AG08395 (cell line): ENCODE data around the gene TDG.

Source experiments
- DNase-seq: peaks from one replicate; pipeline ENCODE4 v3.0.0; 2012; ENCODE audit warnings: mixed read lengths, low spot score

Gene TDG

DNA sequence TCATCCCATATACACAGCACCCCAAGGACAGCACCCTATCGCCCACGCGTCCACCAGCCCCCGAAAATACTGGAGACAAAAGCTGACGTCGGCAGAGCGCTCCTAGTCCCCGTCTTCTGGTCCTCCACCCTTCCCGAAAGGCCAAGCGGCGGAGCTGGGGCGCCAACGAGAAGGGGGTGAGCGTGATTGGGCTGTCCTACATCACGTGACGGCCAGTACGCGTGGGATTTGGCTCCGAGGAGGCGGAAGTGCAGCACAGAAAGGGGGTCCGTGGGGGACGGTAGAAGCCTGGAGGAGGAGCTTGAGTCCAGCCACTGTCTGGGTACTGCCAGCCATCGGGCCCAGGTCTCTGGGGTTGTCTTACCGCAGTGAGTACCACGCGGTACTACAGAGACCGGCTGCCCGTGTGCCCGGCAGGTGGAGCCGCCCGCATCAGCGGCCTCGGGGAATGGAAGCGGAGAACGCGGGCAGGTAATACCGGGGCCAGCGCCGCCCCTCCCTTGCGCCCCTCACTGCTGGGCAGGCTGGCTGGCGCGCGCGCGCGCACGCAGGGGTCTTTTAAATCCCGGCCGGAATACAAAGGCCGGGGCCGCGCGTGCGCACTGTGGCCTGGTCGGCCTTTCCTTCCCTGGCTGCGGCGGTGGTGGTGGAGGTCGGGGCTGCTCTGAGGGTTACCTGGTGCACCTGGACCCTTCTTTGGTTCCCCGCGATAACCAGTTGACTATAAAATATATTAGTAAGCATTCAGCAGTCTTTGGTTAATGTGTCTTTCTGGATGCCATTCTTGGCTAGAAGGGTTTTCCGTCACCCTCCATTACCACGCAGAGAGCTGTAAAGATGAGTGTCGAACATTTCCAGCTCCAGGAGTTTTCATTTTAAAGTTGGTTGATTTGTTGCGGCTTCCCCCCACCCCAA lies at the start of gene TDG:
TSS of gene TDG (plus strand) at position 283 of the 915 bp plus-strand sequence. CDS start at position 449, 166 bp downstream.
- DNase-seq = peak; percentile 98

DNA sequence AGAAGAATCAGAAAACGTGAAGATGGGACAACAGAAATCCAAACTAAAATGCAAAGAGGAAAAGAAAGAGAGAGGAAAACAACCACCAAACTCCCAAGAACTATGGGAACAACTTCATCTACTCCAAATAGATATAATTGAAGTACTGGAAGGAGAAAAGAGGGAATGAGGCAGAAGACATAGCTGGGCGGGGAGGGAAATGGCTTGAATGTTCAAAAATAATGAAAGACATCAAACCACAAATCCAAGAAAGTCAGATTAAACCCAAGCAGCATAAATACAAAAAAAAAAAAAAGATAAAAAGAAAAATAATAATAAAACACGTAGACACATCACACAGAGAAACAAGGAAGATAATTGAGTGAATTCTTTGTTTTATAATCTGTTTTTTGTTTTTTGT lies 47.8 kb upstream of the TDG start:
- no peak for DNase-seq

DNA sequence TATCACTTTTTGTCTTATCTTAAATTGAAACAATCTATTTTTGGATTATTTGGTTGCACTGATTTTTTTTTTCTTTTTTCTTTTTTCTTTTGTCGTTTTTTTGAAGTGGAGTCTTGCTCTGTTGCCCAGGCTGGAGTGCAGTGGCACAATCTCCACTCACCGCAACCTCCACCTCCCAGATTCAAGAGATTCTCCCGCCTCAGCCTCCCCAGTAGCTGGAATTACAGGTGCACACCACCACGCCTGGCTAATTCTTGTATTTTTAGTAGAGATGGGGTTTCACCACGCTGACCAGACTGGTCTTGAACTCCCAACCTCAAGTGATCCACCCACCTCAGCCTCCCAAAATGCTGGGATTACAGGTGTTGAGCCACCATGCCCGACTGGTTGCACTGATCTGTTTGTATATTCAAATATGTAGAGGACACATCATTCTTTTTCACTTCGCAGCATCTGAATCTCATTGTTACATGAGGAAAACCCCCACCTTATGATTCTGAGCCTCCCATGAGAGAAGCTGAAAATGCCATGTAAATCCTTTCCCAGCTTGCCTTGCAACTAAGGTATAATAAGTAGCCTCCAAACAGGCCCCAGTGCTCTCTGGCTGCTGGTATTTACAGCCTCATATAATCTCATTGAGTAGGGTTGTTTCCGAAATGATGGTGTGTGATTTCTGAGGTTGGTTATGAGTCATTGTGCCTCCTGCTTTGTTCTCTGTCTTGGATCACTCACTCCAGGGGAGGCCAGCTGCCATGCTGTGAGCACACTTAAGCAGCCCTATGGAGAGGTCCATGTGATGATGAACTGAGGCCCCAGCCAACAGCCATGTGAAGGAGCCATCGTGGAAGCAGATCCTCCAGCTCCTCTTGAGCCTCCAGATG lies 40.7 kb upstream of the TDG start:
- peak; percentile 41 for DNase-seq

DNA sequence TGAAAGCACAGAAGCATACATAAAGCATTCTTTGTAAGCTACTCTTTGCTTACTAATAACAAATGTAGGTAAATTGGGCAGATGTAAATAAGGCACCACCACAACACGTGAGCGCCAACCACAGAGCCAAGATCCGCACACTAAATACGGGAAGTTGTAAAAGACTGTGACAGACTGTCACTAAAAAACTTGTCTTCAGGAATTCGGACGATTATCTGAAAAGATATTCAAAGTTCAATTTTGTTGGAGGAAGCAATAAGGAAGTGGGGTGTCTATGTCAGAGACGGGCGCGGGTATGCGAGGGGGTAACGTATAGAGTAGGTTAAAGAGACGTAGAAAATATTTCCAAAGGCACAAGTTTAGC lies 37.0 kb upstream of the TDG start:
- DNase-seq = no peak

GRCh38 chr12:103929046-103929783 lies 36.5 kb upstream of the TDG start:
- DNase-seq = peak; percentile 91

- no peak for DNase-seq
Measured at GRCh38 chr12:103929784-103930033, 36.0 kb upstream of the TDG start.

- DNase-seq = peak; percentile 100
Measured at GRCh38 chr12:103930034-103930786, 35.5 kb upstream of the TDG start, which contains the start of gene HSP90B1. Gene HSP90B1, plus strand, starts transcription at chr12:103930410. Its CDS starts 106 bp downstream, at chr12:103930516.

DNA sequence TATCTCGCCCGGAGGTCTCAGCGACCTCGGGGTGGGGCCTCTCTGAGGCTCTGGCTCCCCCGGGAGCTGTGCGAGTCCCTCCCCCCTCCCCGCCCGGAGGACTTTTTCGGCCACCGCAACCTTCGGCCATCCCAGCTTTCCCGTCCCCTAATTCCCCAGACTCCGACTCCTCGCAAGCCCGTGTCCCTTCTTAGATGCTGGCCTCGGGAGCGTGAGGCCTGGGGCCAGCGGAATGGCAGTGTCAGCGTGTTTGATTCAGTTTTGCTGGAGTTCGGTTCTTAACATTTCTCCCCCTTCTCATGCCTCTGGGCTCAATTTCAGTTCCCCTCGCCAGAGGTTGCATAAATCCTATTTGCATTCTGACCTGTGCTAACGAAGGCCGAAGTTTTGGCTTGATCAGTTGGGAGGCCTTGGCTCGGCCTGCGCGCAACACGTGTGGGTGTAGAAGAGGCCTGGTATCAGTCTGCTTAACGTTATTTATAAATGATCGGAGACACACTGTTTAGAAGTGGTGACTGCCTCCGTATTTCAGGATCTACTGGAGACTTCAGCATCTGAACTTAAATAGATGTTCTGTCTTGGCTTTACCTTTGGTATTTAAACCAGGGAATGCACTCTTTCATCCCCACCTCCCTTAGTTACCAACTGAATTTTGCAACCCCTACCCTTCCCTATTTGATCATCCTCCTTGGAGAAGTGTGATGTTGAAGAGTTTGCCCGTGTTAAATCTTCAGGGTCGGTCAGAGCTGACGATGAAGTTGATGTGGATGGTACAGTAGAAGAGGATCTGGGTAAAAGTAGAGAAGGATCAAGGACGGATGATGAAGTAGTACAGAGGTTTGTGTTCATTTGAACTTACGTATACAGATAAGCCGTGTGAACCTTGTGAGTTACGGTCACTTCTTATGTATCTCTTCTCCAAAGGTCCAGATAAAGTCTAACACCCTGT lies 34.6 kb upstream of the TDG start:
- peak; percentile 20 for DNase-seq

DNA sequence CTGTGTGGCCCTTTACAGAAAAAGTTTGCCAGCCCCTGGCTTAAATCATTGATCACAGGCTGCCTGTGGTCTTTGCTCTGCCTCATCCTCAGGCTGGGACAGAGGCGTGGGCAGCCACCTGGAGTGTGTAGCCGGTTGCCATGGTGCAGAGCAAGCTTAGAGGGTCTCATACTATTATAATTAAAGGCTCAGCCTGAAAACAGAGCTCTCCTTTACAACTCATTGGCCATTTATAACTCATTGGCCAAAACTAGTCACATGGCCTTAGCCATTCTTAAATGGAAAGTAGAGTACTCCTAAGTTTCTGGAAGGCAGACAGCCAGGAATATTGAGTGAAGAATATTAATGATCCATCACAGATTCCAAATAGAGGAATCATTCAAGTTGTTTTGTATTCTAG lies 32.4 kb upstream of the TDG start:
- peak; percentile 4 for DNase-seq

- no peak for DNase-seq
Measured at GRCh38 chr12:103936679-103937078, 29.0 kb upstream of the TDG start.

DNA sequence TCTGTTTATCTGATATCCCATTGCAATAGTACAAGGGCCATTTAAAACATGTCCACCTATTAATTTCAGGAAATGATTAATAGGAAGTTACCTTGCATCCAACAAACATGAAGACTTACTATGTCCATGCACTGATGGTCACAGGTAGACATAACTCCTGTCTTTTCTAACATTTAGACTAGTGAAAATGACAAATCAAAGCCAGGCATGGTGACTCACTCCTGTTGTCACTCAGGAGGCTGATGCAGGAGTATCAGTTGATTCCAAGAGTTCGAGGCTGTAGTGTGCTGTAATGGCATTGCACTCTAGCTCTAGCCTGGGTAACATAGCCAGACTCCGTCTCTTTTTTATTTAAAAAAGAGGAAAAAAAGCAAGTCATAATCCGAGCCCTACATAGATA lies 20.7 kb upstream of the TDG start:
- DNase-seq = no peak

DNA sequence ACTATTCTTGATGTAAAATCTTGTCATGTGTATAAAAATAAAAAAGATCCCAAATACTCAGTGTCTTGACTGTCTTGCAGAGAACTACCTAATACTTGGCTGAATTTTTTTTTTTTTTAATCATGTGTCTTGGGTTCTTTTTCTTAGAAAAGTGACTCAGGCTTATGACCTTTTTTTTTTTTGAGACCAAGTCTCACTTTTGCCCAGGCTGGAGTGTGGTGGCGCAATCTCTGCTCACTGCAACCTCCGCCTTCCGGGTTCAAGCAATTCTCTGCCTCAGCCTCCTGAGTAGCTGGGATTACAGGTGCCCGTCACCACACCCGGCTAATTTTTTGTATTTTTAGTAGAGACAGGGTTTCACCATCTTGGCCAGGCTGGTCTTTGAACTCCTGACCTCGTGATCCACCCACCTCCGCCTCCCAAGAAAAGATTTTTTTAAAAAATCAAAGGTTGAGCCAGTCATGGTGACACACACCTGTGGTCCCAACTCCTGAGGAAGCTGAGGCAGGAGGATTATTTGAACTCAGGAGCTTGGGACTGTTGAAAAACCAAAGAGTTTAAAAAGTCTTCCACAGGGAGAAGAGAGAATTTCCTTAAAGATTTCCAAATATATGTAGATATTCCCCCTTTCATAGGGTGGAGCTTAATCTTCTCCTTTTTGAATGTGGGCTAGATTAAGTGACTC lies 17.7 kb upstream of the TDG start:
- DNase-seq = no peak

GRCh38 chr12:103948746-103949406 lies 16.8 kb upstream of the TDG start:
- no peak for DNase-seq

- DNase-seq = no peak
Measured at GRCh38 chr12:103952497-103952896, 13.2 kb upstream of the TDG start.

- no peak for DNase-seq
Measured at GRCh38 chr12:103955811-103956508, 9.7 kb upstream of the TDG start.

DNA sequence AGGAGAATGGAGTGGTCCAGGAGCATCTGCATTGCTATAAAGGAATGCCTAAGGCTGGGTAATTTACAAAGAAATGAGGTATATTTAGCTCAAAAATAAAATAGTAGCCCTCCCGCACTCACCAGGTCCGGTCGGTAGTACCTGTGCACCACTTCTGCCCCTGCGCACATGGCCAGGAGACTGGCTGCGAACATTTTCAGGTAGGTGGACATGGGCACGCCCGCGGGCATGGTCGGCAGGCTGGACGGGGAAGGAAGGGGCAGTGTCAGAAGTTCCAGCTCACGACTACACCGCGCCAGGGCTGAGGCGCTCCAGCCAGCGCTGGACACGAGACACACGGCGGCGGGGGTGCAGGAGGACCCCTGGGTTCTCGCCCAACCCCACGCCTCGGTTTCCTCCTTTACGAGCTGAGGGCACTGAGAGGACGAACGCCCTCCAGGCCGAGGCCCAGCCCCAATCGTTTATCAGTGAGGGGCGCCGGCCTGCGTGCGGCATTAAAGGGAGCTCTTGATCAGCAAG lies 9.1 kb upstream of the TDG start:
- DNase-seq = peak; percentile 29

DNA sequence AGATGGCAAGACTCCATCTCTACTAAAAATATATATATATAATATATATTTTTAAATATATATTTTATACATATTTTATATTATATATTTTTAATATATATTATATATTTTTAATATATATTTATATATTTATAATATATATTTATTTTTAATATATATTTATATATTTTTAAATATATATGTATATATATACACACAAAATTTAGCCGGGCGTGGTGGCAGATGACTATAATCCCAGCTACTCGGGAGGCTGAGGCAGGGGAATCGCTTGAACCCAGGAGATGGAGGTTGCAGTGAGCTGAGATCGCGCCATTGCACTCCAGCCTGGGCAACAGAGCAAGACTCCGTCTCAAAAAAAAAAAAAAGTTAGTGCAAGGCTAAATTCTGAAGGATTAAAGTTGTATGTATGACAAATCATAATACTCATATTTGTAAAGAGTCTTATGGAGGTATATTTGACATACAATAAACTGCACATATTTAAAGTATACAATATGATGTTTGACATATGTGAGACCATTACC lies 7.7 kb upstream of the TDG start:
- DNase-seq = no peak

- DNase-seq = no peak
Measured at GRCh38 chr12:103958621-103959020, 7.1 kb upstream of the TDG start.
